ENCODE data around the gene RALGAPA2.

RALGAPA2 gene

DNA sequence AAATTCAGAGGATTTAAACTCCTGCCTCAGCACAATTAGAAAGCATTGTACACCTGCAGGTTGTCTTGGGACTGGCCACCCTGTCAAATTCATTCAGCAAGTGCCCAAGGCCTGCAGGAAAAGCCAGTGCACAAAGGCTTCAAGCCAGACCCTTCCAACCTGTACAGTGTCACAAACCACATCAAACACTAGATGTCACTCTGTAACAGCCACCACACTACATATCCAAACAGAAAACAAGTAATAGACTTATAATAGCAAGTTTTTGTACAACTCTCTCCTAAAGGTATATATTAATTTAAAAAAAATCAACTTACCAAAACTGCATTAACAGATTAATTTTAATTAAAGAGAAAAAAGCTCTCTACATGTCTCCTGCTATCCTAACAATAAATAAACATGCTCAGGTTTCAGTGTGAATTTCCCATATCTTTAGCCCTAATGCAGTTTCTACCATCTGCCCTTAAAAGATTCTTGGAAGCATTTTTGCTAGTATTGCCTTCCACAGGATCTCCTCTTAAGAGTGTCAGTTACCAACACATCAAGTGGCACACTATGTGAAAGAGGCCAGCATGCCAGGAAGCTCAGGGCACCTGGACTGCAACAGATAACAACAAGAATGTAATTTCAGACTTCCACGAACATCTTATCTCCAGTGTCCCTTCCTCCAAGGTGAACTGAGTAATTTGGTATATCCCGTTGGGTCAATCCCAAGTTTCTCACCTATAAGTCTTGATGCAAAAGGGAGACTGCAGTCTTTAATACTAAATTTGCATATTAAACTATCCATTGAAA is 47.5 kb downstream of the RALGAPA2 start:
- H3K36me3 ChIP-seq (ENCODE audit: control insufficient read depth in 1 of 2, insufficient read depth in 2 of 2, low read length in 2 of 2) = no peaks in the 10 kb centered on the region
- H3K4me3 ChIP-seq (ENCODE audit: low read depth in 1 of 2, low read length in 2 of 2) = no peak overlapping the region
- H3K9ac ChIP-seq (ENCODE audit: low read depth in 1 of 2, low read length in 2 of 2) = no peak overlapping the region
- no peak overlapping the region for H3K27ac ChIP-seq (ENCODE audit: low read depth, low read length)
- H3K4me1 ChIP-seq (ENCODE audit: control insufficient read depth in 1 of 2, insufficient read depth in 2 of 2, low read length in 2 of 2) = peaks cover 6 to 21% of the 10 kb centered on the region in 2 donors
- H3K9me3 ChIP-seq (ENCODE audit: control insufficient read depth in 1 of 2, low read length in 2 of 2) = no peaks in the 10 kb centered on the region
- H3K27me3 ChIP-seq (ENCODE audit: control insufficient read depth in 1 of 2, insufficient read depth in 2 of 2, low read length in 2 of 2) = no peaks in the 10 kb centered on the region

DNA sequence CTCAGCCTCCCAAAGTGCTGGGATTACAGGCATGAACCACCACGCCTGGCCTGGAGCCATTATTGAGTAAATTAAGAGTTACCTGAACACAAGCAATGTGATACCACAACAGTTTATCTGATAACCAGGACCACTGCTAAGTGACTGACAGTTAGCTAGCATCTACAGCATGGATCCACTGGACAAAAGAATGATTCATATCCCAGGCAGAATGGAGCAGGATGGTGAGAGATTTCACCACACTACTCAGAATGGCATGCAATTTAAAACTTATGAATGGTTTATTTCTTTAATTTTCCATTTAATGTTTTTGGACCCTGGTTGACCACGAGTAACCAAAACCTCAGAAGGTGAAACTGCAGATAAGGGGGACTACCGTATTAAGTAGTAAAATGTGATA is 48.6 kb downstream of the RALGAPA2 start:
- H3K9me3 ChIP-seq (ENCODE audit: control insufficient read depth in 1 of 2, low read length in 2 of 2) = no peaks in the 10 kb centered on the region
- peaks cover 6 to 20% of the 10 kb centered on the region in 2 donors for H3K4me1 ChIP-seq (ENCODE audit: control insufficient read depth in 1 of 2, insufficient read depth in 2 of 2, low read length in 2 of 2)
- H3K27me3 ChIP-seq (ENCODE audit: control insufficient read depth in 1 of 2, insufficient read depth in 2 of 2, low read length in 2 of 2) = no peaks in the 10 kb centered on the region
- H3K4me3 ChIP-seq (ENCODE audit: low read depth in 1 of 2, low read length in 2 of 2) = no peak overlapping the region
- H3K36me3 ChIP-seq (ENCODE audit: control insufficient read depth in 1 of 2, insufficient read depth in 2 of 2, low read length in 2 of 2) = no peaks in the 10 kb centered on the region
- no peak overlapping the region for H3K9ac ChIP-seq (ENCODE audit: low read depth in 1 of 2, low read length in 2 of 2)
- no peak overlapping the region for H3K27ac ChIP-seq (ENCODE audit: low read depth, low read length)

- Histone ChIP-seq H3K27ac (ENCODE audit: low read depth, low read length) (no peak overlapping the region), H3K9ac (ENCODE audit: low read depth in 1 of 2, low read length in 2 of 2) (no peak overlapping the region), H3K4me3 (ENCODE audit: low read depth in 1 of 2, low read length in 2 of 2) (no peak overlapping the region), H3K36me3 (ENCODE audit: control insufficient read depth in 1 of 2, insufficient read depth in 2 of 2, low read length in 2 of 2) (peaks cover 0 to 15% of the 10 kb centered on the region in 2 donors), H3K9me3 (ENCODE audit: control insufficient read depth in 1 of 2, low read length in 2 of 2) (no peaks in the 10 kb centered on the region), H3K4me1 (ENCODE audit: control insufficient read depth in 1 of 2, insufficient read depth in 2 of 2, low read length in 2 of 2) (no peaks in the 10 kb centered on the region), H3K27me3 (ENCODE audit: control insufficient read depth in 1 of 2, insufficient read depth in 2 of 2, low read length in 2 of 2) (no peaks in the 10 kb centered on the region)
Measured at GRCh38 chr20:20658871-20659431, 53.5 kb downstream of the RALGAPA2 start.

- no peak overlapping the region for H3K9ac ChIP-seq (ENCODE audit: low read depth in 1 of 2, low read length in 2 of 2)
- no peaks in the 10 kb centered on the region for H3K9me3 ChIP-seq (ENCODE audit: control insufficient read depth in 1 of 2, low read length in 2 of 2)
- H3K4me1 ChIP-seq (ENCODE audit: control insufficient read depth in 1 of 2, insufficient read depth in 2 of 2, low read length in 2 of 2) = no peaks in the 10 kb centered on the region
- no peak overlapping the region for H3K27ac ChIP-seq (ENCODE audit: low read depth, low read length)
- H3K27me3 ChIP-seq (ENCODE audit: control insufficient read depth in 1 of 2, insufficient read depth in 2 of 2, low read length in 2 of 2) = no peaks in the 10 kb centered on the region
- peaks cover 0 to 15% of the 10 kb centered on the region in 2 donors for H3K36me3 ChIP-seq (ENCODE audit: control insufficient read depth in 1 of 2, insufficient read depth in 2 of 2, low read length in 2 of 2)
- no peak overlapping the region for H3K4me3 ChIP-seq (ENCODE audit: low read depth in 1 of 2, low read length in 2 of 2)
Measured at GRCh38 chr20:20658123-20658522, 54.3 kb downstream of the RALGAPA2 start.

DNA sequence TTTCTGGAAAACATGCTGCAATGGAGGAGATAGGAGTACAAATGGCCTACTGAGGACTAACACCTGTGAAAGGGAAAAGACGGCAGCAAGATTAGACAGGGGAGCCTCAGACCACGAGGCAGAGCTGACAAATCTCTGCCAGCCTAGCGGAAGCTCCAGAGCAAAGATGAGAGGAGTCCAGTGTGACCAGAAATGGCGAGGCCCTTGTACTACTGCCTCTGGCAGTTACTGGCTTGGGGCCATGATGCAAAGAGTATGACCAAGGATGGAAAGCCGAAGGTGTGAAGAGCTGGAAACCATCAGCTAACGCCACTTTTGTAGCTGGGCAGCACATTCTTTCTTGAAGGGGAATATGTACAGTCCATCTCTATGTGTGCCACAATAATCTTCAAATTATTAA is 55.4 kb downstream of the RALGAPA2 start:
- H3K27ac ChIP-seq (ENCODE audit: low read depth, low read length) = no peak overlapping the region
- H3K27me3 ChIP-seq (ENCODE audit: control insufficient read depth in 1 of 2, insufficient read depth in 2 of 2, low read length in 2 of 2) = no peaks in the 10 kb centered on the region
- H3K9me3 ChIP-seq (ENCODE audit: control insufficient read depth in 1 of 2, low read length in 2 of 2) = no peaks in the 10 kb centered on the region
- no peak overlapping the region for H3K4me3 ChIP-seq (ENCODE audit: low read depth in 1 of 2, low read length in 2 of 2)
- H3K36me3 ChIP-seq (ENCODE audit: control insufficient read depth in 1 of 2, insufficient read depth in 2 of 2, low read length in 2 of 2) = peaks cover 0 to 18% of the 10 kb centered on the region in 2 donors
- no peak overlapping the region for H3K9ac ChIP-seq (ENCODE audit: low read depth in 1 of 2, low read length in 2 of 2)
- H3K4me1 ChIP-seq (ENCODE audit: control insufficient read depth in 1 of 2, insufficient read depth in 2 of 2, low read length in 2 of 2) = no peaks in the 10 kb centered on the region

GRCh38 chr20:20655883-20656282 is 56.6 kb downstream of the RALGAPA2 start:
- Histone ChIP-seq H3K36me3 (ENCODE audit: control insufficient read depth in 1 of 2, insufficient read depth in 2 of 2, low read length in 2 of 2) (peaks cover 0 to 18% of the 10 kb centered on the region in 2 donors), H3K27ac (ENCODE audit: low read depth, low read length) (no peak overlapping the region), H3K4me3 (ENCODE audit: low read depth in 1 of 2, low read length in 2 of 2) (no peak overlapping the region), H3K4me1 (ENCODE audit: control insufficient read depth in 1 of 2, insufficient read depth in 2 of 2, low read length in 2 of 2) (no peaks in the 10 kb centered on the region), H3K9ac (ENCODE audit: low read depth in 1 of 2, low read length in 2 of 2) (no peak overlapping the region), H3K9me3 (ENCODE audit: control insufficient read depth in 1 of 2, low read length in 2 of 2) (no peaks in the 10 kb centered on the region), H3K27me3 (ENCODE audit: control insufficient read depth in 1 of 2, insufficient read depth in 2 of 2, low read length in 2 of 2) (no peaks in the 10 kb centered on the region)

DNA sequence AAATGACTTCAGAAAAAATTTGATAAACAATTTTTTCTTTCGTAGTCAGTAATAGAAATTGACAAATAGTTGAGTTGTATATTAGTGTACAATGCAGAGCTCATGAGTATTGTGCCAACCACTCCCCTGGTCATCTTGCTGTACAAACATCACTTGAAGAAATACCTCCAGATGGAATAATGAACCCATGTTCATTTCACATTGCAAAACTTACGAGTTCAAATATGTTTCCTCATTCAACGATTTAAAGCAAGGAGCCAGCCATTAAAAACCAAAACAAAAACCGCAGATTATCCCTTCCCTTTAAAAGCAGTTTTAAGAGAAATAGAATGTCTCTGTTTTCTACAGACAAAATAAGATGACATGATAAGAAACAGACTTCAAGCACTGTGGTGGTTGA is 62.5 kb downstream of the RALGAPA2 start:
- Histone ChIP-seq H3K36me3 (ENCODE audit: control insufficient read depth in 1 of 2, insufficient read depth in 2 of 2, low read length in 2 of 2) (peaks cover 0 to 6% of the 10 kb centered on the region in 2 donors), H3K27ac (ENCODE audit: low read depth, low read length) (no peak overlapping the region), H3K4me1 (ENCODE audit: control insufficient read depth in 1 of 2, insufficient read depth in 2 of 2, low read length in 2 of 2) (no peaks in the 10 kb centered on the region), H3K9ac (ENCODE audit: low read depth in 1 of 2, low read length in 2 of 2) (no peak overlapping the region), H3K4me3 (ENCODE audit: low read depth in 1 of 2, low read length in 2 of 2) (no peak overlapping the region), H3K27me3 (ENCODE audit: control insufficient read depth in 1 of 2, insufficient read depth in 2 of 2, low read length in 2 of 2) (no peaks in the 10 kb centered on the region), H3K9me3 (ENCODE audit: control insufficient read depth in 1 of 2, low read length in 2 of 2) (no peaks in the 10 kb centered on the region)

DNA sequence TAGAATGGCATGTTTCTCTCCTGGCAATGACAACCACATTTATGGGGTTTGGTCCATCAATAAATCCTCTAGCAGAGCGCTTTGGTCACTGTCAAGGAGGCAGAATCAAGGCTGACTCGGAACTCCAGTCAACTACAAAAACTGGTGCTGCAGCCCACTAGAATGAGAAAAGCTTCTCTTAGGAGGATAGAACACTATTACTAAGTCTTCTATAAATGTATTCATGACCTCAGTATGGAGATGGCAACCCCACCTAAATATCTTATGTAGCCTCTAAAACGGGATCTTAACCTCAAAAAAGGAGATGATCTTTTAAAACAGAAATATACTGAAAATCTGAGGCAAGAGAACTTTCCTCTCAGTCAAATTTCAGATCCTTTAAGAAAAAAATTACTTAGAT is 68.5 kb downstream of the RALGAPA2 start:
- Histone ChIP-seq H3K4me1 (ENCODE audit: control insufficient read depth in 1 of 2, insufficient read depth in 2 of 2, low read length in 2 of 2) (no peaks in the 10 kb centered on the region), H3K9ac (ENCODE audit: low read depth in 1 of 2, low read length in 2 of 2) (no peak overlapping the region), H3K4me3 (ENCODE audit: low read depth in 1 of 2, low read length in 2 of 2) (no peak overlapping the region), H3K27me3 (ENCODE audit: control insufficient read depth in 1 of 2, insufficient read depth in 2 of 2, low read length in 2 of 2) (no peaks in the 10 kb centered on the region), H3K27ac (ENCODE audit: low read depth, low read length) (no peak overlapping the region), H3K9me3 (ENCODE audit: control insufficient read depth in 1 of 2, low read length in 2 of 2) (no peaks in the 10 kb centered on the region), H3K36me3 (ENCODE audit: control insufficient read depth in 1 of 2, insufficient read depth in 2 of 2, low read length in 2 of 2) (peaks cover 1 to 22% of the 10 kb centered on the region in 2 donors)

- Histone ChIP-seq H3K36me3 (ENCODE audit: control insufficient read depth in 1 of 2, insufficient read depth in 2 of 2, low read length in 2 of 2) (peaks cover 7 to 38% of the 10 kb centered on the region in 2 donors), H3K27me3 (ENCODE audit: control insufficient read depth in 1 of 2, insufficient read depth in 2 of 2, low read length in 2 of 2) (no peaks in the 10 kb centered on the region), H3K27ac (ENCODE audit: low read depth, low read length) (no peak overlapping the region), H3K4me3 (ENCODE audit: low read depth in 1 of 2, low read length in 2 of 2) (no peak overlapping the region), H3K9me3 (ENCODE audit: control insufficient read depth in 1 of 2, low read length in 2 of 2) (no peaks in the 10 kb centered on the region), H3K9ac (ENCODE audit: low read depth in 1 of 2, low read length in 2 of 2) (no peak overlapping the region), H3K4me1 (ENCODE audit: control insufficient read depth in 1 of 2, insufficient read depth in 2 of 2, low read length in 2 of 2) (no peaks in the 10 kb centered on the region)
Measured at GRCh38 chr20:20641783-20642182, 70.7 kb downstream of the RALGAPA2 start.

DNA sequence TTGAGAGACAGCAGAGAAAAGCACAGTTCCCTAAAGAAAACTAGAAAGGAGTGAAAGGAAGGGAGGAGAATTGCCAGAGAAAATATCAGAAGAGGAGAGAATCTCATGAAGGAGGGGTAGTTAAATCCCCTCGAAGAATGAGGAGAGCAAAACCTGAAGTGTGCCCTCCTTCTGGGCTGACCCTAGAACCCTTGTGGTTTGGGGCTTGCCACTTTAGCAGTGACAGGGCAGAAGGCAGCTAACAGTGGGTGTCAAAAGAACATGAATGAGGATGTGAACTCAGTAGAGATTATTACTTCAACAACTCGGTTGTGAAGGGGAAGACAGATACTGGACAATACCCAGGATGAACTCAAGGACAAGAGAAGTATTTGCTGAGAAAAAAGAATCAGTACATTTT is 73.6 kb downstream of the RALGAPA2 start:
- Histone ChIP-seq H3K4me1 (ENCODE audit: control insufficient read depth in 1 of 2, insufficient read depth in 2 of 2, low read length in 2 of 2) (no peaks in the 10 kb centered on the region), H3K36me3 (ENCODE audit: control insufficient read depth in 1 of 2, insufficient read depth in 2 of 2, low read length in 2 of 2) (peaks cover 20 to 57% of the 10 kb centered on the region in 2 donors), H3K9me3 (ENCODE audit: control insufficient read depth in 1 of 2, low read length in 2 of 2) (no peaks in the 10 kb centered on the region), H3K27me3 (ENCODE audit: control insufficient read depth in 1 of 2, insufficient read depth in 2 of 2, low read length in 2 of 2) (no peaks in the 10 kb centered on the region), H3K9ac (ENCODE audit: low read depth in 1 of 2, low read length in 2 of 2) (no peak overlapping the region), H3K4me3 (ENCODE audit: low read depth in 1 of 2, low read length in 2 of 2) (no peak overlapping the region), H3K27ac (ENCODE audit: low read depth, low read length) (no peak overlapping the region)

Measured in duodenal mucosa (tissue), 2 donors.